ENCODE results near the gene SNED1.
A peak's percentile ranks its signal among the peaks of the same experiment; 100 is the strongest.
"Not testable (repeated sequence)": the region's sequence is repeated elsewhere in the genome, so short reads cannot be mapped to it uniquely, and the experiment has no call there.

Gene SNED1

GRCh38 chr2:241087420-241088268, 89.2 kb downstream of the SNED1 start:
- no peak for DNase-seq (ENCODE audit: low read depth)

DNA sequence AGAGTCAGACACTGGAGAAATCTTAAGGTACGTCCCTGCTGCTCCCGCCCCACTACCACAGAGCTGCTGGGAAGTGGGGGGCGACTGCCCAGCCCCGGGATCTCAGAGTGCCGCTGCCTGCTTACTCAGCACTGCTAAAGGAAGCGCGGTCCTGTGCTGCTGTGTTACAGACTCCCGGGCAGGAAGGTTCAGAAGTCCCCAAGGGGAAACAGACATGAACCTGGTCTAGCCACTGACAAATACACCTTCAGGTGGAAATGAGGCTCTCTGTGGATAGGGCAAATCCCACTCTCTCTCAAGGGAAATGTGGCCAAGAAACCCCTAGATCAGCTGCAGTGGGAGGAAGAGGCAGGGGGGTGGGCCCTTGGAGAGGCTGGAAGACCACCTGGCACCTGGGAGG, 90.0 kb downstream of the SNED1 start:
- DNase-seq (ENCODE audit: low read depth): no peak

- no peak for DNase-seq (ENCODE audit: low read depth)
These were observed 90.6 kb downstream of the SNED1 start for GRCh38 chr2:241088791-241089732.

DNA sequence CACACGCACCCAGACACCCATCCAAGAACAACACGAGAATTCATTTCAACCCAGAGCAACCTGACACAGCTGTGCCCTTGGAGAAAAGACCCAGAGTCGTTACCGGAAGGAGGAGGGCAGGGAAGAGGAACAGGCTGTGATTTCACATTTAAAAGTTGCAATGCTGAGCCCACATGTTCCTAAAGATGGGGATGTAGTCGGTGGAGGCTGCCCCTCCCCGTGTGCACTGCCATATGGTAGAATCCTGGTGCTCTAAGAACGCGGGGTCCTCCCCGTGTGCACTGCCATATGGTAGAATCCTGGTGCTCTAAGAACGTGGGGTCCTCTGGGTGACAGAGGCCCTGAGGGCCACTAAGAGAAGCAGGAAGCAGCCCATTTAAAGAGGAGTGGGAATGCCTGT, 92.8 kb downstream of the SNED1 start:
- DNase-seq (ENCODE audit: low read depth): no peak

GRCh38 chr2:241091734-241092445, 93.5 kb downstream of the SNED1 start:
- DNase-seq (ENCODE audit: low read depth): no peak

DNA sequence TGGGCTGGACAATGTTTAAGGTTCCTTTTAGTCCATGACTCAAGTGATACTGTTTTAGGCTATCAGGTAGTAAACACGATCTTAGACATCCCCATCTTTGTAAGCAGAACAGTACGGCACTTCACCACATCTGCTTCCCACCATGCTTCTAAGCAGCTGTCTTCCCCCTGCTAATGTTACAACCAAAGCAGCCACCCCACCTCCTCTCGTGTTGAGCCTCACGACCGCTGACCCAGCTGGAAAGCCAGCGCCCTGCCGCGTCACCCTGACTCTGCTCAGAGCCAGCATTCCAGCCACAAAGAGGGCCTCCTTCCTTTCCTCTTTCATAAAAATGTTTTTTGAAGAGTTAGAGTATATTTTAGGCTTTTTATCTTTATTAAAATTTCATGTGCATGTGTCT, 94.3 kb downstream of the SNED1 start:
- no peak for DNase-seq (ENCODE audit: low read depth)

DNA sequence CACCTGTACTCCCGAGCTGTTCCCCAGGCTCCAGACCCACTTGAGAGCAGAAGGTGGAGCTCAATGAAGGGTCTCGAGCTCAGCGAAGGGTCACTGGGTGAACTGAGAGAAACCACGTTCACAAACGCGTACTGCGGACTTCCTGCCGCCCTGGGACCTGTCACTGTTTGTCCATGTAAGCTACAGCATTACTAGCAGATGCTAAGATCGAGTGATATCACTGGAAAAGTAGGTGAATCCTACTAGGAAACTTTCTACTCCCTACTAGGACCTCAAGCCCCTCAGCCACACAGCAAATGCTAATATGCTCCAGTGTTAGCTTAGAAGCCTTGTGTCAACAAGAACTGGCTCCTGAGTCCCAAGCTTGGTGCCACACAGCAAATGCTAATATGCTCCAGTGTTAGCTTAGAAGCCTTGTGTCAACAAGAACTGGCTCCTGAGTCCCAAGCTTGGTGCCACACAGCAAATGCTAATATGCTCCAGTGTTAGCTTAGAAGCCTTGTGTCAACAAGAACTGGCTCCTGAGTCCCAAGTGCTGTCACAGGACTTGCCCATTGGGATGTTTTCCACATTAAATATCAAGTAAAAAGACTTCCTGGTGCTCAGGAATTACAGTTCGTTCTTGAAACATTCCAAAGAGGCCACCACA, 94.8 kb downstream of the SNED1 start:
- DNase-seq (ENCODE audit: low read depth): not testable (repeated sequence)

DNA sequence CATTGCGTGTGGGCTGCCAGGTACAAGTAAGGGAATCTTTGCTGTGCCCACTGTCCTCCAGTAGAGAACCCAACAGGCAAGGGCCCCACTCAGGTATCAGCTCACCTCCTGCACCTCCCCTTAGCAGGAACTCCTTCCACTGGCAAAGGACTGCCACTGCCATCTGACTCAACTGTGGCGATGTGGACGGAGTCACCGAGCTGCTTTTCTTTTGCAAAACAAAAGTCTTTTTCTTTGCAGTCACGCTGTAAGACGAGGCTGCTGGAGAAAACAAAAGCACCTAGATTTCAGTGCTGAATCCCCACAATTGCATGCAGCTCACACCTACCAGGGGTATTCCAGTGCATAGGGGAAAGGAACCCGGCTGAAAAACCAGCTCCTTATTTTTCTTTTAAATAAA, 95.8 kb downstream of the SNED1 start:
- no peak for DNase-seq (ENCODE audit: low read depth)

- DNase-seq (ENCODE audit: low read depth): no peak
These were observed 96.6 kb downstream of the SNED1 start for GRCh38 chr2:241094924-241095420.

DNA sequence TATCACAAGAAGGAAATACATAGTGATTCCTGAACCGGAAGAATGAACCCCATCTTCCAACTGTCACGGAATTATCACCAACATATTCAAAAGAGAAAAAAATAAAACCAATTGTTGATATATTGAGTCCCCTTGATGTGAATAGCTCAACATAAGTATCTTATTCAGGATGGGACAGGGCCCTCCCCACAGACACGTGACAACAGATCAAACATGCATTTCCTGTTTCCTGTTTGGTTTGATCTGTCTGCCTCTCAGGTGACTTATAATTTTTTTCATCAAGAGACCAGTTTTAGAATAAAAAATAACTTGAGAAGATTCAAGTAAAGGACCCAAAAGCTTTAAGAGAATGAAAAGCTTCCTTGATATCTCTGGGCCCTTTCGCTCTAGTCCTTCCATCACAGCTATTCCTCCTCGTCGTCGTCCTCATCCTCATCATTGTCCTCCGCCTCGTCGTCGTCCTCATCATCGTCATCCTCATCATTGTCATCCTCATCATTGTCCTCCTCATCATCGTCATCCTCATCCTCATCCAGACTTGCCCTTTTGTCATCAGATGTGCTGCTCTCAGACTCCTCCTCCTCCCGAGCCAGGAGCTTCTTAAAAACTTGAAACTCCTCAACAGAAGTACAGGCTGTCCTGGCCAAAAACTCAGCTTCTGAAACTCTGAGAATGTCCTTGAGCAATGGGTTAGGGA, 97.3 kb downstream of the SNED1 start:
- peak; percentile 43 for DNase-seq (ENCODE audit: low read depth)

- no peak for DNase-seq (ENCODE audit: low read depth)
These were observed 98.6 kb downstream of the SNED1 start for GRCh38 chr2:241096979-241097378.

GRCh38 chr2:241099246-241099645, 100.8 kb downstream of the SNED1 start:
- DNase-seq (ENCODE audit: low read depth): no peak

DNA sequence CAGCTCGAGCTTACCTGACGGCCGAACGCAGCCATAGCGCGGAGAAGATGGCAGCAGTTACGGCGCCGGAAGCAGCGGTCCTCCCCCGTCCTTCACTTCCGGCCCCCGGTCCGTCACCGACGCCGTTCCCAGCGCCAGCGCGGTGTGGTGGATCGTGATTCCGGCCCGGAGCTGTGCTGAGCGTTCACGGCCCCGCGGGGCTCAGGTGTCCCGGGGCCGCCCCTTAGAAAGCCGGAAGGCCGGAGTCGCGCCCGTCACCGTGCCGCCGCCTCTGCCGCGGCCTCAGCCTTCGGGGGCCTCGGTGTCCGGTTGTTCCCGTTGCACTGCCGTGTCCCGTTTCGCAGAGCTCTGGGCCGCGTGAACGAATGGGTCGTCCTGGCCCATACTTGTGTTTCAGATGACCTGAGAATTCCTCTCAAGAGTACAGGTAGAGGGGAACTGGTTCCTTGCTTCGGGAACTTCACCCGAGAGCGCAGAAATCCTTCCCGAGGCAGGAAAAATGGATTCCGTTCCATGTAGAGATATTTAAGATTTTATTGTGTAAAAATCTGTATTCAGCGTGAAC, 103.9 kb downstream of the SNED1 start, which contains the start of gene MTERF4:
Gene MTERF4 (minus strand): TSS at position 49 of the 565 bp plus-strand sequence. CDS start 14 bp downstream, at position 35.
- peak; percentile 85 for DNase-seq (ENCODE audit: low read depth)

- DNase-seq (ENCODE audit: low read depth): no peak
These were observed 104.8 kb downstream of the SNED1 start for GRCh38 chr2:241103176-241103595.

DNA sequence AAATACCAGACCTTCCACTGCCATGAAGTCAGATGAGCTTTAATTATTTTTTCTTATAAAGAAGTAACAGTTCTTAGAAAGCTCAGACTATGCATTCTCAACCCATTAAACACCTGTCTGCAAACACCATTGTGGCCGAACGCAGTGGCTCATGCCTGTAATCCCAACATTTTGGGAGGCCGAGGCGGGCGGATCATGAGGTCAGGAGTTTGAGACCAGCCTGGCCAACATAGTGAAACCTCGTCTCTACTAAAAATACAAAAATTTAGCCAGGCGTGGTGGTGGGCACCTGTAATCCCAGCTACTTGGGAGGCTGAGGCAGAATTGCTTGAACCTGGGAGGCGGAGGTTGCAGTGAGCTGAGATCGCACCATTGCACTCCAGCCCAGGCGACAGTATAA, 106.2 kb downstream of the SNED1 start:
- DNase-seq (ENCODE audit: low read depth): not testable (repeated sequence)

DNA sequence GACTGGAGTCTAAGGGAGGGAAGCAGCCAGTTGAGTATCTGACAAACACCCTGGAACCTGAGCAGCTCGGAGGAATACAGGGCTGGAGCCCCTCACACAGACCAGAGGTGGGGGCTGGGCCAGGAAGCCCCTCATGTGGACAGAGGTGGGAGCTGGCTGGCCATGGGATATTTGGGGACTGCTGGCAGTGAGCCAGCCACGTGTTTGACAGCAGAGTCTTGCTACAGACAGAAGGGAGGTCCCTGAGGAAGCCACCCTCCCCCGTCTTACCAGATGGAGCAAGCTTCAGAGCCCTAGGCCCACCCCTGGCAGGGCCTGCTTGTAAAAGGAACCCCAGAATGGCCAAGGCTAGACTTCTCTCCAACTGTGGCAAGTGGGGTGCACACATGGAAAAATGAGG, 107.2 kb downstream of the SNED1 start:
- no peak for DNase-seq (ENCODE audit: low read depth)

GRCh38 chr2:241107031-241107783, 108.8 kb downstream of the SNED1 start:
- DNase-seq (ENCODE audit: low read depth): no peak

DNA sequence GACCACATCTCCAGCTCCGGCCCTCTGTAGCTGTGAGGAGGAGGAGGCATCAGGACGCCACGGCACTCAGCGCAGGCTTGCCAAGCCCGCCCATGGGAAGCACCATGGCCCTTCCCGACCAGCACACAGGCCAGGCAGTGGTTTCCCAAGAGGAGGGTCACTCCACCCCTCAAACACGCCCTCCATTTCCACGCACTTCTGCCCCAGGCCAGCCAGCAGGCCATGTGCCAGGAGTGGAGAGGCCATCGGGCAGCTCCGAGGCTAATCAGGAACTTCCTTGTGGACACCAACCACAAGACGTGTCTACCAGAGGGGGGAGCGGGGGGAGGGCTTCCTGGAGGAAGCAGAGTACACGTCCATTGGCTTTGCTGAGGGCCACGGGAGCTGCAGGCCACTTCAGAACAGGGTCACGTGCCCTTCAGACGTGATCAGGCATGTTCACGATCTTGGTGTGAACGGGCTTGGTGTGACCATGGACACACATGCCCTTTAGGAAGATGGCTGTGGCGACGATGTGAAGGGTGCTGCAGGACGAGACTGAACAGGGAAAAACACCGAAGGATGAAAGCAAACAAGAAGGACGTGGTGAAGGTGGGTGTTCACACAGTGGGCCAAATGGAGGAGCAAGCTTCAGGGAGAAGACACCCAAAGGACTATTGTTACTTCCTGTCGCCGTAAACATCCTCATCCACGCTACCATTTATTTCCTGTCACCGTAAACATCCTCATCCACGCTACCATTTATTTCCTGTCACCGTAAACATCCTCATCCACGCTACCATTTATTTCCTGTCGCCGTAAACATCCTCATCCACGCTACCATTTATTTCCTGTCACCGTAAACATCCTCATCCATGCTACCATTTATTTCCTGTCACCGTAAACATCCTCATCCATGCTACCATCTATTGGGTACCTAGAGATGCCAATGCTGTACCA, 110.1 kb downstream of the SNED1 start:
- DNase-seq (ENCODE audit: low read depth): no peak
